HG03066 (cell line): ENCODE results near the gene TCEAL8.
"Not testable (repeated sequence)": the region's sequence is repeated elsewhere in the genome, so short reads cannot be mapped to it uniquely, and the experiment has no call there.

Experiments
- ATAC-seq: cut with Tn5 transposase; IDR thresholded peaks from one replicate; pipeline ENCODE4 v1.9.1; 2021; ENCODE audit warnings: low read depth; ENCODE audit not compliant: unreplicated experiment

Gene TCEAL8

GRCh38 chrX:103254921-103255493 lies at the start of gene TCEAL8:
TCEAL8 (minus strand) TSS chrX:103255155; CDS start chrX:103253979, 1,176 bp downstream.
- ATAC-seq = peak; percentile 95

DNA sequence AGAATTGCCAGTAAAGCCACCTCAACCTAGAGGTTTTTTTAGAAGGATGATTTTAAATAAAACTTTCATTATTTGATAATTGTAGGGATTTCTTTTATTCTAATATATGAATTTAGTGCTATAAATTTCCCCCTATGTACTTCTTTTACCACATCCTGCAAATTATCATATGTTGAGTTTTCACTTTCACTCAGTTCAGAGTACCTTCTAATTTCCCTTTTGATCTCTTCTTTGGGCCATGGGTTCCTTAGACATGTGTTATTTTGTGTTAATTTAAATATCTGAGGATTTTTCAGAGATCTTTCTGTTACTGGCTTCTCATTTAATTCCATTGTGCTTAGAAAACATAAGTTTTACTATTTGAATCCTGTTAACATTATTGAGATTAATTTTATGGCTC lies 49.8 kb upstream of the TCEAL8 start:
- ATAC-seq = no peak

- ATAC-seq = no peak
Observed at GRCh38 chrX:103293118-103293517, 38.2 kb upstream of the TCEAL8 start.

GRCh38 chrX:103279624-103280023 lies 24.7 kb upstream of the TCEAL8 start:
- ATAC-seq = no peak

DNA sequence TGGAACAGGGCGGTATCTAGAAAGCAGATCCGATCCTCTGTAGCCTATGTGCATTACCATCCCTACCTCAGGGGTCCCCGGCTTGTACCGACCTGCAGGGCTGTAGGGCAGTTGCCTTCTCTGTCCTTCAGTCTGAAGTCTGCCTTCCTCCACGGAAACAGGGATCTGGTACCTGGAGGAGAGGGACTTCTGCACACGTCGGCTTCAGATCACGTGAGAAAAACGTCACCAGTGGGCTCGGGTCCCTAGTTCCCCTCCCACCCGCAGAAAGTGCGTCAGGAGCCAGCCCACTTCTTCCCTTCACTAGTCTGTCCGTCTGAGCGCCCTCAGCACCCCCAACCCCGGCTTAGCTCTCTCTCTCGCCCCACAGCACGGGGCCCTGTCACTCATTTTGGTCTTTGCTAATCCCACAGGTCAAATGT lies 21.6 kb upstream of the TCEAL8 start, which contains the start of gene TCEAL5:
TSS of gene TCEAL5 (minus strand) at position 170 of the 422 bp plus-strand sequence. CDS start 2,187 bp downstream, outside the sequence.
- no peak for ATAC-seq

- ATAC-seq = no peak
Observed at GRCh38 chrX:103275947-103276567, 21.1 kb upstream of the TCEAL8 start.

- no peak for ATAC-seq
Observed at GRCh38 chrX:103274284-103274683, 19.3 kb upstream of the TCEAL8 start.

DNA sequence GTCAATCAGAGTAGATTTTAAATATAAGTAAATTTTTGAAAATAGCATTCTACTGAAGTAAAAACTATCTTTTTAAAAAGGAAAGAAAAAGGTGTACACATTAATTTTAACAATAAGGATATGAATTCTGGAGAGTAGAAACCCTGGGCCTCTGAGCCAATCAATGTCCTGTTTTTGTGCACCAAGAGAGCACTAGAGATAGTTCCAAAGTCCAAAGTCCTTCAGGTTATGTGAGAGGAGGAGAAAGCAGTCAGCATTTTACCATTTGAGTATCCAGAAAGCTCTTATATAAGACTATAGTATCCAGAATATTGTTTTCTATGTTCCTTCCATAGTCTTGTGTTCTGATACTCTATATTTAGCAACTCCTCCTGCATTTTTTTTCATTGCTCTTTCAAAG lies 3.3 kb upstream of the TCEAL8 start:
- ATAC-seq = no peak

GRCh38 chrX:103256651-103257050 lies 1.7 kb upstream of the TCEAL8 start:
- ATAC-seq = no peak

DNA sequence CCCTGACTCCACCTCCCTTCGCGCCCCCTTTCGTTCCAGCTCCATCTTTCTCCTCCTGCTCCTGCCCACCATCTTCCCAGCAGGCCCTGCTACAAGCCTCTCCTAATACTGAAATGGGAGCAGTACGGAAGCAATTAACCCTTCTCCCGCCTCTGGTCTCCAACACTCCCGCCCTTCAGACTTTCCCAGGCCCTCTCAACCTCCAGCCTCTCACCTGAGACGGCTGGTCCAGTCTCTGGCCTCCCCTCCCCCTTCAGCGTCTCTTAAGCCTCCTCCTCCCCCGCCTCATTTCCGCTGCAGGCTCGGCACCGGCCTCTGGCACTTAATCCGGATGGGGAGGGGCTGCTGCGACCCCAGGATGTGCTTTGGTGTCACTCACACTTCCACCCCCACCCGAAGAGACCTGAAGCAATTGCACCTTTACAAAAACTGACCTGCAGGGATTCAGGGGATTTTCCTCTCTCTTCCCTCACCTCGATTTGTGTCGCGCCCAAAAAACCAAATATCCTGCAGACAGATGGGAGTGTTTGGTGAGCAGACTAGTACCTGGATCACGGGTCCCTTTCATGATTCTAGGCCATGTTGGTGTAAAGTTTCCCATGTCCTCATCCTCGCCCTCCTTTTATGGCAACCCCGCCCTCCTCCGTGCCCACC lies 657 bp downstream of the TCEAL8 start:
- peak; percentile 64 for ATAC-seq

DNA sequence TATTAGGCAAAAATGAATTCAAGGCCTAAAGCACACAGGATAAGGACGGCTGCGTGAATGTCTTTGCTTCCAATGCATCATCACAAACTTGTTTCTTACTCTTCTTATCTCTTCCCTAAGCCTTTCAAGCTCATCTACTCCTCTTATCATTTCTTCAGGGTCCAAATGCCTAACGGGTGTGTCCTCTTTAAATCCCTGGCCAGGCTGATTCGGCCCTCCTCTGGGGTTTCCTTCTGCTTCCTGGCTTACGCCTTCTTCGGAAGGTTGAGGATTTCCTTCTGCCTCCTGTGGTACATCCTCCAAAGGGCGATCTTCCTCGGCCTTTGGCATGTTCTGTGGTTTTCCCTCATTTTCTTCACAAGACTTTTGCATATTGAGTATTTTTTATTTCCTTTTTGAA lies 1.3 kb downstream of the TCEAL8 start:
- ATAC-seq = no peak

GRCh38 chrX:103250977-103251376 lies 4.0 kb downstream of the TCEAL8 start:
- ATAC-seq = no peak

DNA sequence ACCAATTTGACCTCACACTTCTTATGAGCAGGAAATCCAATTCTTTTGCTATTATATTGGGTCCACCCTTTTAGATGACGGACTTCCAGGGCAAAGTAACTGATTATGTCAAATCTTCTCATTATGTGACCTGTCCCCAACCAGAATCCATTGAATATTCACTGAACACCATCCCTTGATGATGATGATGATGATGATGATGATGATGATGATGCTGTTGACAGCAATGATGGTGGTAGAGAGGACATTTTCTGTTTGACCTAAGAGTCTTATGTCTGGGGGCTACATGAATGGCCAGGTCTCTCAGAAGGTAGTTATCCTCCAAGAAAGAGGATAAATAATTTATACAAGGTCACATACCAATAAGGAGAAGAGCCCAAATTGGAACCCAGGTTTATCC lies 5.2 kb downstream of the TCEAL8 start:
- no peak for ATAC-seq

GRCh38 chrX:103248553-103248952 lies 6.4 kb downstream of the TCEAL8 start:
- no peak for ATAC-seq

DNA sequence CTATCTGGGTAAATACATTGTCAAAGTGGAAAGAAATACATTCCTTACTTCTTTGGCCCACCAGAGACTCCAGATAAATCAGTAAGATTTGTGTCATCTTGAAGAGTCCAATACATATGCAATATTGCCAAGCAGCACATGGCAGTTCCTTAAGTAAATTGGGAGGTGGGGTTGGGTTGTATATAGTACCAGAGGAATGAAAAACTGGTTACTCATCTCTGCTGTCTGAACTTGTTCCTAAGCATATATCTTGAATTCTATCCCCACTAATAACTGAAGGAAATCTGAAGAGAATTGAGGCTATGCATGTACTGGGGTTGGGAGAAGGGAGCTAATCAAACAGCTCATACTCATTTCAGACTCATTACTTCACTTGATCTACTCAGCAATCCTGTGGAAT lies 14.8 kb downstream of the TCEAL8 start:
- ATAC-seq = no peak

- ATAC-seq = no peak
Observed at GRCh38 chrX:103236296-103236695, 18.7 kb downstream of the TCEAL8 start.

GRCh38 chrX:103235608-103236007 lies 19.3 kb downstream of the TCEAL8 start:
- ATAC-seq = not testable (repeated sequence)

- ATAC-seq = no peak
Observed at GRCh38 chrX:103234869-103235268, 20.1 kb downstream of the TCEAL8 start.

DNA sequence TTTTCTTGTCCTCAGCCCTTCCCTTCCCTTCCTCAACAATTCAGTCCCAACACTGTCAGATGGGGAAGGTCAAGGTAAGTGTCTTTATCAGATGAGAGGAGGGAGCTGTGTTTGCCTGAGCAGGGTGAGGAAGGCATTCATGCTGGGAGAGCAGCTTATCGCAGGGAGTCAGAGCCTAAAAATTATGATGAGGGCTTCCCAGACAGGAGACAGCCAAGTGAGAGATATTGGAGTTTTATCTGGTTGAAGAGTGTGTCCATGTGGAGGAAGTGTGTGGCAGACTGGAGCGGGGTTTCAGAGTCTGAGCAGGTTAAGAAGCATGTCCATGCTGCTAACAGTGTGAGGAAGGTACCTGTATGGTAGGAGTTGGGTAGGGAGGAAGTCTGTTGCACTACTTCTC lies 21.7 kb downstream of the TCEAL8 start:
- no peak for ATAC-seq

DNA sequence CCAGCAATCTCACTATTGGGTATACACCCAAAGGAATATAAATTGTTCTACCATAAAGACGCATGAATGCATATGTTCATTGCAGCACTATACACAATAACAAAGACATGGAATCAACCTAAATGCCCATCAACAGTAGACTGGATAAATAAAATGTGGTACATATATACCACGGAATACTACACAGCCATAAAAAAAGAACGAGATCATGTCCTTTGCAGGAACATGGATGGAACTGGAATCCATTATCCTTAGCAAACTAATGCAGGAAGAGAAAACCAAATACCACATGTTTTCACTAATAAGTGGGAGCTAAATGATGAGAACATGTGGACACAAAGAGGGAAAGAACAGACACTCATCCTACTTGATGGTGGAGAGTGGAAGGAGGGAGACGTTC lies 29.0 kb downstream of the TCEAL8 start:
- not testable (repeated sequence) for ATAC-seq

GRCh38 chrX:103220511-103221323 lies 34.2 kb downstream of the TCEAL8 start:
- ATAC-seq = no peak
